KMS-11 (cell line): ENCODE data around the gene ZC2HC1C.

ENCODE experiments used
- H2AFZ ChIP-seq: fragments of 200-600 bp; sonication (generic); 2 replicates; pipeline ENCODE4 v1.6.1; 2016; ENCODE audit warnings: antibody characterized with exemption, mixed run types, low read depth
- H3K27ac ChIP-seq: fragments of 200-600 bp; sonication (generic); 2 replicates; pipeline ENCODE4 v1.6.1; 2016; ENCODE audit warnings: mild to moderate bottlenecking, mixed run types
- H3K27me3 ChIP-seq: fragments of 200-600 bp; sonication (generic); 2 replicates; pipeline ENCODE4 v1.6.1; 2017; ENCODE audit warnings: mild to moderate bottlenecking, low read depth, mixed run types, moderate library complexity; ENCODE audit not compliant: insufficient read depth
- H3K36me3 ChIP-seq: fragments of 200-600 bp; sonication (generic); 2 replicates; pipeline ENCODE4 v1.6.1; 2017; ENCODE audit warnings: mild to moderate bottlenecking, mixed run types; ENCODE audit not compliant: insufficient read depth
- H3K4me1 ChIP-seq: fragments of 200-600 bp; sonication (generic); 2 replicates; pipeline ENCODE4 v1.6.1; 2016; ENCODE audit warnings: mild to moderate bottlenecking, low read depth, mixed run types; ENCODE audit not compliant: poor library complexity, severe bottlenecking
- H3K4me2 ChIP-seq: fragments of 200-600 bp; sonication (generic); 2 replicates; pipeline ENCODE4 v1.7.0; 2016; ENCODE audit warnings: mild to moderate bottlenecking, mixed run types
- H3K4me3 ChIP-seq: fragments of 200-600 bp; sonication (generic); IDR thresholded peaks from 2 replicates; pipeline ENCODE4 v1.6.1; 2017; ENCODE audit warnings: low read depth, low read length, mixed read lengths; ENCODE audit not compliant: insufficient read depth
- H3K79me2 ChIP-seq: fragments of 200-600 bp; sonication (generic); 2 replicates; pipeline ENCODE4 v1.6.1; 2016; ENCODE audit warnings: low read depth, mixed run types; ENCODE audit not compliant: insufficient read depth
- H3K9ac ChIP-seq: fragments of 200-600 bp; sonication (generic); 2 replicates; pipeline ENCODE4 v1.6.1; 2016; ENCODE audit warnings: mild to moderate bottlenecking, mixed run types
- H4K20me1 ChIP-seq: fragments of 200-600 bp; sonication (generic); 2 replicates; pipeline ENCODE4 v1.6.1; 2016; ENCODE audit warnings: mild to moderate bottlenecking, mixed run types; ENCODE audit not compliant: insufficient read depth
- CTCF ChIP-seq: fragments of 200-600 bp; sonication (generic); conservative IDR thresholded peaks from 2 replicates; pipeline ENCODE4 v1.6.1; 2017; ENCODE audit warnings: low read depth, mild to moderate bottlenecking, antibody characterized with exemption, low read length, moderate library complexity, mixed read lengths

The ZC2HC1C gene

GRCh38 chr14:75041613-75042012, 27.8 kb upstream of the ZC2HC1C start:
- peak overlapping the region; percentile 29; the same call in 1 of the 2 replicates for H3K9ac ChIP-seq
- H3K79me2 ChIP-seq, result no peaks in the 10 kb centered on the region; the same call in 1 of the 2 replicates
- peak overlapping the region; percentile 71 for H3K27ac ChIP-seq
- H4K20me1 ChIP-seq, result no peaks in the 10 kb centered on the region
- H3K36me3 ChIP-seq, result no peaks in the 10 kb centered on the region
- H2AFZ ChIP-seq, result no peak overlapping the region
- no peaks in the 10 kb centered on the region for H3K27me3 ChIP-seq
- peaks cover 38% of the 10 kb centered on the region for H3K4me1 ChIP-seq
- H3K4me2 ChIP-seq, result peak overlapping the region; percentile 26; the same call in 1 of the 2 replicates
- TF ChIP-seq CTCF, result no peak
- H3K4me3 ChIP-seq, result no peak overlapping the region

- Histone ChIP-seq H3K27me3 (no peaks in the 10 kb centered on the region), H3K4me3 (no peak overlapping the region), H3K9ac (peak overlapping the region; percentile 29; the same call in 1 of the 2 replicates), H3K79me2 (no peaks in the 10 kb centered on the region; the same call in 1 of the 2 replicates), H3K36me3 (no peaks in the 10 kb centered on the region), H4K20me1 (no peaks in the 10 kb centered on the region), H3K27ac (peak overlapping the region; percentile 71), H3K4me1 (peaks cover 38% of the 10 kb centered on the region), H3K4me2 (peak overlapping the region; percentile 47), H2AFZ (no peak overlapping the region)
- no peak for TF ChIP-seq CTCF
These were observed 27.4 kb upstream of the ZC2HC1C start for GRCh38 chr14:75042035-75042434.

- H3K9ac ChIP-seq, result no peak overlapping the region
- no peak for TF ChIP-seq CTCF
- no peak overlapping the region for H3K27ac ChIP-seq
- H3K4me1 ChIP-seq, result peaks cover 38% of the 10 kb centered on the region
- H3K27me3 ChIP-seq, result no peaks in the 10 kb centered on the region
- H3K4me2 ChIP-seq, result no peak overlapping the region
- H3K36me3 ChIP-seq, result no peaks in the 10 kb centered on the region
- H2AFZ ChIP-seq, result no peak overlapping the region
- no peaks in the 10 kb centered on the region; the same call in 1 of the 2 replicates for H3K79me2 ChIP-seq
- H3K4me3 ChIP-seq, result no peak overlapping the region
- H4K20me1 ChIP-seq, result no peaks in the 10 kb centered on the region
These were observed 25.1 kb upstream of the ZC2HC1C start for GRCh38 chr14:75044322-75044721.

GRCh38 chr14:75044752-75045151, 24.7 kb upstream of the ZC2HC1C start:
- H3K4me2 ChIP-seq, result no peak overlapping the region; the same call in 1 of the 2 replicates
- H3K27me3 ChIP-seq, result no peaks in the 10 kb centered on the region
- H3K9ac ChIP-seq, result no peak overlapping the region
- no peaks in the 10 kb centered on the region for H3K36me3 ChIP-seq
- H3K27ac ChIP-seq, result no peak overlapping the region
- H3K4me3 ChIP-seq, result no peak overlapping the region
- H3K79me2 ChIP-seq, result no peaks in the 10 kb centered on the region; the same call in 1 of the 2 replicates
- H2AFZ ChIP-seq, result no peak overlapping the region
- no peaks in the 10 kb centered on the region for H4K20me1 ChIP-seq
- no peak for TF ChIP-seq CTCF
- H3K4me1 ChIP-seq, result peaks cover 38% of the 10 kb centered on the region
